ENCODE data around the gene TSPAN4.

Gene TSPAN4

DNA sequence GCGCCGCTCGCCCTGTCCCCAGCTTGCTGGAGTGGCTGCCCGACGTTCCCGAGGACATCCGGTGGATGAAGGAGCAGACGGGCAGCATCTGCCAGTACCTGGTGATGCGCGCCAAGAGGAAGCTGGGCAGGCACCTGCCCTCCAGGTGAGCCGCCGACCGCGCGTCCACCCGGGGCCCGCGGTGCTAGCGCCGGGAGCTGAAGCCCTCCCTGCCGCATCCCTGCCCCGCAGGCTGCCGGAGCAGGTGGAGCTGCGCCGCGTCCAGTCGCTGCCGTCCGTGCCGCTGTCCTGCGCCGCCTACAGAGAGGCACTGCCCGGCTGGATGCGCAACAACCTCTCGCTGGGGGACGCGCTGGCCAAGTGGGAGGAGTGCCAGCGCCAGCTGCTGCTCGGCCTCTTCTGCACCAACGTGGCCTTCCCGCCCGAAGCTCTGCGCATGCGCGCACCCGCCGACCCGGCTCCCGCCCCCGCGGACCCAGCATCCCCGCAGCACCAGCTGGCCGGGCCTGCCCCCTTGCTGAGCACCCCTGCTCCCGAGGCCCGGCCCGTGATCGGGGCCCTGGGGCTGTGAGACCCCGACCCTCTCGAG lies 18.3 kb upstream of the TSPAN4 start:
- DNase-seq (ENCODE audit: low spot score), result no peak

DNA sequence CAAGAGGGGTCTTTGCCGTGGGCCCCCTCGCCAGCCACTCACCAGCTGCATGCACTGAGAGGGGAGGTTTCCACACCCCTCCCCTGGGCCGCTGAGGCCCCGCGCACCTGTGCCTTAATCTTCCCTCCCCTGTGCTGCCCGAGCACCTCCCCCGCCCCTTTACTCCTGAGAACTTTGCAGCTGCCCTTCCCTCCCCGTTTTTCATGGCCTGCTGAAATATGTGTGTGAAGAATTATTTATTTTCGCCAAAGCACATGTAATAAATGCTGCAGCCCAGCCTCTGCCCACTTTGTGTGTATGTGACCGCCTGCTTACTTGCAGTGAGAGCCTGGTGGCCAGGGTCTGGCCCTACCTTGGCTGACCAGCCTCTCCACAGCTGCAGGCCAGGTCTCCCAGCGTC lies 17.7 kb upstream of the TSPAN4 start:
- no peak for DNase-seq (ENCODE audit: low spot score)

DNA sequence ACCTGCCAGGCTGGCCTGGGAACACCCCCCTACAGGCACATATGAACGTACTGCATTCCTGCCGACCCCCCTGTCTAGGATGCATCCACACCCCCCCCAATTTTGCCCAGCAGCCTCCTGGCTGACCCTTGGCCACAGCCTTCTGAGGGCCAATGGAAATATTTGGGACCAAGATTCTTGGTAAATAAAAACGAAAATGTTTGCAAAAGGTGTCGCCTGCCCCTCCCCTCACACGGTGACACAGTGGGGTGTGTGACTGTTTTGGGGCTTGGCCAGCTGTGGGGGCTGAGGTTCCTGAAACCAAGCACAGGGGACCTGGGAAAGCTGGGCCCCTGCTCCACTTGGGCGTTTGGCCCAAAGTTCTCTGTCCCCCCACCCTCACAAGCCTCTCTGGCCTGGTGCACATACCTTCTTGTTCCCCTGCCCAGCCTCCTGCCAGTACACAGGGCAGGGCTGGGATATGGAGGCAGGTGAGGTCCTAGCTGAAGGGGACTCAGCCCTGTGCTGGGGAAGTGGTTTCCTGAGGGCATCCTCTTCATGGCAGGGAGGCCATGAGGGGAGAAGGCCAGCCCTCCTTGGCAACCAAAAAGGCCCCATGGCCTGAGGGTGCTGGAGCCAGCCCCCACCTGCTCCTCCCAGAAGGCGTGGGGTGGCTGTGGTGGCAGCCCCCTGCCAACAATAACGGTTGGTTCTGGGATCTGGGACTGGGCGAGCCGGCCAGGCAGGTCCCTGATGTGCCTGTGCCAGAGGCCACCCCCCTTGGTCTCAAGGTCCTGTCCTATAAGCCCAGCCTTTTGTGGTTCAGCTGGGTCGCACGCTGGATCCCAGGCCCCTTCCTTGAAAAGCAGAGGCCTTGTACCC lies 17.1 kb upstream of the TSPAN4 start:
- no peak for DNase-seq (ENCODE audit: low spot score)

DNA sequence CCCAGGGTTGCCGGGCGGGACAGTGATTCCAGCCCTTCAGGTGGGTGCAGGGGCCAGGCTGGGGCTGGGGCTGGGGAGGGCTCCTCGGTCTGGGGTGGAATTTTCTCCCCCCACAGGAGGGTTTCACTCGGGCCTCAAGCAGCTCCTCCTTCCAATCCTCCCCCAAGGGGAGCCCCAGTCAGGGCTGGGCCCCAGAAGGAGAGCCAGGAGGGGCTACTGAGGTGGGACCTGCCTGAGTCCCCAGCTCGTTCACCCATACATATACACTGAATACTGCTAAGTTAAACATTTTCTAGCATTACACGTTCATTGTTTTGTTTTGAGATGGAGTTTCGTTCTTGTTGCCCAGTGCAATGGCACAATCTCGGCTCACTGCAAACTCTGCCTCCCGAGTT lies 16.4 kb upstream of the TSPAN4 start:
- DNase-seq (ENCODE audit: low spot score), result no peak

- no peak for DNase-seq (ENCODE audit: low spot score)
Observed at GRCh38 chr11:826836-827145, 15.9 kb upstream of the TSPAN4 start.

GRCh38 chr11:827146-827896 lies 15.3 kb upstream of the TSPAN4 start:
- DNase-seq (ENCODE audit: low spot score), result no peak

GRCh38 chr11:827897-828192 lies 14.8 kb upstream of the TSPAN4 start, which contains the start of gene CRACR2B:
TSS of gene CRACR2B (plus strand) at chr11:827919. CDS start at chr11:828608, 689 bp downstream.
- no peak for DNase-seq (ENCODE audit: low spot score)

- DNase-seq (ENCODE audit: low spot score), result no peak
Observed at GRCh38 chr11:828506-829175, 14.0 kb upstream of the TSPAN4 start.

- DNase-seq (ENCODE audit: low spot score), result no peak
Observed at GRCh38 chr11:829176-829846, 13.3 kb upstream of the TSPAN4 start.

GRCh38 chr11:829847-830294 lies 12.8 kb upstream of the TSPAN4 start:
- DNase-seq (ENCODE audit: low spot score), result no peak

- peak; percentile 69 for DNase-seq (ENCODE audit: low spot score)
Observed at GRCh38 chr11:830295-831117, 12.1 kb upstream of the TSPAN4 start.

DNA sequence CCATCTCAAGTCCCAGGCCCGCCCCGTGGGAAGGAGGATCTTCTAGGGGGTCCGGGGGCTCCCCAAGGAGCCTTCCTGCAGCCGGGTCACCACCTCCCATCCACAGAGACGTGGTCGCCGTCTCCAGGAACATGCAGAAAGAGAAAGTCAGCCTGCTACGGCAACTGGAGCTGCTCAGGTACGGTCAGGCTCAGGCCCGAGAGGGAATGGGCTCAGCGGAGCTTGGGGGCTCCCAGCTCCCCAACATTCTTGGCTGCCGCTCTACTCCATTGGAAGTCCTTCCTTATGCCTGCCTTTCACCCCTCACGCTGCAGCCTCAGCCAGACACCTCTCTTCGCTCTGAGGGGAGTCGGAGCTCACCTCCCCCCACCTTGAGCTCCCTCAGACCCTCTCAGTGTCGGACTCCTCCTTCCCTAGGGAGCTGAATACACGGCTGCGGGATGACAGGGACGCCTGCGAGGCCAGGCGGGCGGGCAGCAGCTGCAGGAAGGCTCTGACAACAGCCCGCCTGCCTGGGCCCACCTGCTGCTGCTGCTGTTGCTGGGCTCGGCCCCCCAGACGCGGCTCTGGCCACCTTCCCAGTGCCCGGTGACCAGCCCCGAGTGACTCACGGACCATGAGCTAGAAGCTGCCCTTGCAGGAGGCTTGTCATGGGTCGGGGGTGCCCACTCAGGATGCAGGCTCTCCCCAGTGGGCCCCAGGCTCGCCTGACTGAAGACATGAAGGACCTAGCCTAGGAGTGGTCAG lies 11.4 kb upstream of the TSPAN4 start:
- DNase-seq (ENCODE audit: low spot score), result no peak

DNA sequence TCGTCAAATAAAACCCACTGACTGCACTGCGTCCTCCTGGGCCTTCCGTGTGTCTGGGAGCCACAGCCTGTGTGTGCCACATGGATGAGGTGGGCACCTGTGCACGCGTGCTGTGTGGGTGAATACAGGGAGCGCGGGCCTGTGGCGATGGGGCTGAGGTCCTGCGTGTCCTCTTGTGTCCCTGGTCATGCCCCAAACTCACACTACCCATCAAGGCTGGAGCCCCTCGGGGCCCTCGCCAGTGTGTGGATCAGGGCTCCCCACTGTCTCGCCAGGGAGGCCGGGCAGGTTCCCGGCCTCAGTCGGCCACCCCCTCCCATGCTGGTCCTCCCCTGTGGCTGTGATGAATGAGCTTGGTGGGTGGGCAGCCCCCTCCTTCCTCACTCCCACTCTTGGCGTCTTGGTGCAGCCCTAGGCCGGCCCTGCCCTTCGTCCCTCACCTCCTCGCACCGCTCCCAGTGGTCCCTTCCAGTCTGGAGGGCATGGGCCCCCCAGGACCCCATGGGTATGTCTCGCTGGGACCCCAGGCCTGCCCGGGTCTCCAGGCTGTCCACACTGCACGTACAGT lies 10.6 kb upstream of the TSPAN4 start:
- no peak for DNase-seq (ENCODE audit: low spot score)

- DNase-seq (ENCODE audit: low spot score), result peak; percentile 80
Observed at GRCh38 chr11:832529-833113, 10.0 kb upstream of the TSPAN4 start, which contains the start of gene CD151. TSS of gene CD151 (plus strand) at chr11:832952. CDS start at chr11:836070, 3,118 bp downstream.

DNA sequence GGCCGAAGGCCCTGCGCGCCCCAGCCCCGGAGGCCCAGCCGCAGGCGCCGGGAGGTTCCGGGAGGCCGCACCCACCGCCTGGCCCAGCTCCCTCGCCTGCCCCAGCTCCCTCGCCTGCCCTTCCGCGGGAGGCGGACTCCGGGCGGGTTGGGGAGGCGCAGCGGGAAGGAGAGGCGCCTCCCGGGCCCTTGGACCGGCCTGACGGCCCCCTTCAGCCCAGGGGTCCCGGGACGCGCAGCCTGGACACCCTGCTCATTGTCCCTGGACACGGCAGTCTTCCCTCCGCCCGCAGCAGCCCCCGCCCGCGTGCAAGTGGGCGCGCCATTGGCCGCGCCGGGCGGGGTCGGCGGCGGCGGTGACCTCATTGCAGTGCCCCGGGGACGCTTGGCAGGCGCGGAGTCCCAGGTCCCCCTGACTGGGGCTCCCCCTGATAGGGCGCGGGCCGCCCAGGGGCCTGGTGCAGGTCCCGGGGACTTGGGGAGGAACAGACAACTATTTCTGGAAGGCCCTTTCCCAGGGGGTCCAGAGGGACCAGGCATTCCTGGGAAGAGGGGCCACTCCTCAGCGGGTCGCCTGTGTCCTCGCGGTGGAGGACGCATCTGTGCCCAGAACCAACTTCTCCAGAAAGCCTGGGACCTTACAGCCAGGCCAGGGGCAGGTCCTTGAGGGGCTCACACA lies 9.4 kb upstream of the TSPAN4 start:
- no peak for DNase-seq (ENCODE audit: low spot score)

- no peak for DNase-seq (ENCODE audit: low spot score)
Observed at GRCh38 chr11:833849-834311, 8.8 kb upstream of the TSPAN4 start.

DNA sequence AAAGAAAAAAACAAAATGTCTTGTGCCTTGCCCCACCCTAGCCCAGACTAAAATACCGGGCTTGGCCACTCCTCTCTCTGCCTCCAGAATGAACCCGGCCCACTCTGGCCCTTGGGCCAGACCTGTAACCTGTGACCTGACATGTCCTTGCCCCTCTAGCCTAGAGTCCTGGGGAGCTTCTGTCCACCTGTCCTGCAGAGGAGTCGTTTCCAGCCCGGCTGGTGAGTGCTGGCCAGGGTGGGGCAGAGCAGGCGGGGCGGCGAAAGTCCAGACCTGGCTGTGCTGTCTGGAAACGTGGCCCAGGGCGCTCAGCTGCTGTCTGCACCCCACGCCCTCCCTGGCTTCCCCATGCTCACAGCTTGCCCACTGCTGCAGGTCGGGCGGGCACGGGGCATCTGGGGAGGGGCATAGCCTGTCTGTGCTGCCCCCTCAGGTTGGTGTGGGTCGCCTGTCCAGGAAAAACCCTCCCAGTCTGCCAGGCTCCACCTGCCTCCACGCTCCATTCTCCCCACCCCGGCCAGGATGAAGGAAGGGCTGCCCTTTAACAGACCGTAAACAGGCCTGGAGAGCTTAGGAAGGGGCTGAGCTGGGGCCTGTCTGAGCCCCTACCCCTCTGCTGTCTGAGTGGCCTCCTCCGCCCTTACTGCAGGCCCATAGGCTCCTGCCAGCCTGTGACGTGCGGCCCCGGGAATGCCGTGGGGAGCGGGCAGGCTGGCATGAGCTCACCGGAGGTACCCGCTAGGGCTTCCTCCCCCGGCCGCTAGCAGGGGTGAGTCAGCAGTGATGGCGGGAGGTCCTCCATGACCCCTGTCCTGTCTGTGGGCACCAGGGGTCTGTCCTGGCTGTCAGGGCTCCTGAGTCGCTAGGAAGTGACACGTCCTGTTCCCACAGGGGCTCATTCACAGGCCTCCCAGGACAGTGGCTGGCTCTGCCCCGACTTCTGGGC lies 8.0 kb upstream of the TSPAN4 start:
- peak; percentile 75 for DNase-seq (ENCODE audit: low spot score)

GRCh38 chr11:836274-836673 lies 6.4 kb upstream of the TSPAN4 start:
- DNase-seq (ENCODE audit: low spot score), result no peak
